Left renal pelvis (tissue), 4 donors: Measurements from ENCODE around the gene ARL6IP4. TPM values are rescaled to one million over a fixed set of nuclear protein-coding genes. Genes with fewer than 3 reads are reported as not detected.

Experiments used
- polyA plus RNA-seq, 4 donors: library from polyadenylated mRNA; unstranded; fragments of 120-200 nt; gene quantifications; one replicate each; pipeline ENCODE4 v1.2.1, GENCODE V29; 2013; ENCODE audit not compliant: insufficient read length in 4 of 4

ARL6IP4 gene
- polyA plus RNA-seq, 4 donors = 125 to 204 (median 146) TPM

Other genes with a start within 250 kb of the ARL6IP4 start
- gene HCAR1, start 249.8 kb upstream of the ARL6IP4 start, polyA plus RNA-seq = 1 to 10 TPM; 2.5 to 7.8 (median 3.1) TPM
- gene DENR, start 227.9 kb upstream of the ARL6IP4 start, polyA plus RNA-seq = 10 to 100 TPM; 76.4 to 94.5 (median 93.6) TPM
- gene CCDC62, start 206.1 kb upstream of the ARL6IP4 start, polyA plus RNA-seq = under 1 TPM; 0.32 to 0.83 (median 0.39) TPM
- 100 to 1,000 TPM in 1 of 4 donors, 10 to 100 TPM in 3; 15.6 to 103 (median 60.4) TPM for gene HIP1R, start 145.2 kb upstream of the ARL6IP4 start, polyA plus RNA-seq
- gene VPS37B, start 84.6 kb upstream of the ARL6IP4 start, polyA plus RNA-seq = 10 to 100 TPM; 16.8 to 28.6 (median 23.7) TPM
- 1 to 10 TPM; 2.6 to 9.8 (median 5.0) TPM for gene ABCB9, start 14.2 kb upstream of the ARL6IP4 start, polyA plus RNA-seq
- 10 to 100 TPM in 3 of 4 donors, 1 to 10 TPM in 1; 10.0 to 22.9 (median 13.8) TPM for gene OGFOD2, start 5.4 kb upstream of the ARL6IP4 start, polyA plus RNA-seq
- gene PITPNM2, start 170.4 kb downstream of the ARL6IP4 start, polyA plus RNA-seq = 1 to 10 TPM; 4.9 to 8.8 (median 6.6) TPM